ENCODE measurements around the gene NLGN2.

The NLGN2 gene

GRCh38 chr17:7396147-7396546 lies 11.5 kb upstream of the NLGN2 start:
- H3K27me3 ChIP-seq (ENCODE audit: insufficient read depth, poor library complexity, severe bottlenecking), result no peaks in the 10 kb centered on the region
- H3K9me3 ChIP-seq (ENCODE audit: severe bottlenecking), result no peaks in the 10 kb centered on the region
- ATAC-seq (ENCODE audit: low read depth) (no peak), DNase-seq (ENCODE audit: low spot score) (no peak)
- H3K4me1 ChIP-seq (ENCODE audit: insufficient read depth, poor library complexity, severe bottlenecking), result peaks cover 7% of the 10 kb centered on the region
- no peak overlapping the region for H3K4me3 ChIP-seq (ENCODE audit: severe bottlenecking)
- peaks cover 21% of the 10 kb centered on the region for H3K36me3 ChIP-seq (ENCODE audit: low read depth)
- H3K27ac ChIP-seq (ENCODE audit: poor library complexity, severe bottlenecking), result no peak overlapping the region
- no peak for TF ChIP-seq CTCF (IDR thresholded peaks at IDR 0.05; ENCODE audit: poor library complexity, severe bottlenecking)

GRCh38 chr17:7398612-7399011 lies 9.0 kb upstream of the NLGN2 start:
- no peak for TF ChIP-seq CTCF (IDR thresholded peaks at IDR 0.05; ENCODE audit: poor library complexity, severe bottlenecking)
- Histone ChIP-seq H3K4me1 (ENCODE audit: insufficient read depth, poor library complexity, severe bottlenecking) (peaks cover 7% of the 10 kb centered on the region), H3K27ac (ENCODE audit: poor library complexity, severe bottlenecking) (no peak overlapping the region), H3K36me3 (ENCODE audit: low read depth) (peaks cover 17% of the 10 kb centered on the region), H3K4me3 (ENCODE audit: severe bottlenecking) (no peak overlapping the region), H3K9me3 (ENCODE audit: severe bottlenecking) (no peaks in the 10 kb centered on the region), H3K27me3 (ENCODE audit: insufficient read depth, poor library complexity, severe bottlenecking) (no peaks in the 10 kb centered on the region)
- ATAC-seq (ENCODE audit: low read depth), result no peak
- DNase-seq (ENCODE audit: low spot score), result no peak

- TF ChIP-seq CTCF (IDR thresholded peaks at IDR 0.05; ENCODE audit: poor library complexity, severe bottlenecking), result no peak
- H3K4me3 ChIP-seq (ENCODE audit: severe bottlenecking), result peak overlapping the region; percentile 54
- no peaks in the 10 kb centered on the region for H3K9me3 ChIP-seq (ENCODE audit: severe bottlenecking)
- H3K27me3 ChIP-seq (ENCODE audit: insufficient read depth, poor library complexity, severe bottlenecking), result no peaks in the 10 kb centered on the region
- ATAC-seq (ENCODE audit: low read depth) (0 out of 3 replicates have a peak, but pooled peaks have one; percentile 1), DNase-seq (ENCODE audit: low spot score) (no peak)
- H3K27ac ChIP-seq (ENCODE audit: poor library complexity, severe bottlenecking), result peak overlapping the region; percentile 58
- peaks cover 17% of the 10 kb centered on the region for H3K36me3 ChIP-seq (ENCODE audit: low read depth)
- peaks cover 7% of the 10 kb centered on the region for H3K4me1 ChIP-seq (ENCODE audit: insufficient read depth, poor library complexity, severe bottlenecking)
These were observed 4.5 kb upstream of the NLGN2 start for GRCh38 chr17:7403043-7403726.

GRCh38 chr17:7403727-7403976 lies 4.0 kb upstream of the NLGN2 start:
- no peaks in the 10 kb centered on the region for H3K9me3 ChIP-seq (ENCODE audit: severe bottlenecking)
- H3K27me3 ChIP-seq (ENCODE audit: insufficient read depth, poor library complexity, severe bottlenecking), result no peaks in the 10 kb centered on the region
- H3K4me3 ChIP-seq (ENCODE audit: severe bottlenecking), result peak overlapping the region; percentile 54
- DNase-seq (ENCODE audit: low spot score) (no peak), ATAC-seq (ENCODE audit: low read depth) (peak; percentile 43)
- peaks cover 7% of the 10 kb centered on the region for H3K4me1 ChIP-seq (ENCODE audit: insufficient read depth, poor library complexity, severe bottlenecking)
- H3K27ac ChIP-seq (ENCODE audit: poor library complexity, severe bottlenecking), result peak overlapping the region; percentile 58
- TF ChIP-seq CTCF (IDR thresholded peaks at IDR 0.05; ENCODE audit: poor library complexity, severe bottlenecking), result no peak
- peaks cover 17% of the 10 kb centered on the region for H3K36me3 ChIP-seq (ENCODE audit: low read depth)

- Histone ChIP-seq H3K4me1 (ENCODE audit: insufficient read depth, poor library complexity, severe bottlenecking) (peaks cover 7% of the 10 kb centered on the region), H3K4me3 (ENCODE audit: severe bottlenecking) (peak within 1 kb of the TSS; percentile 54), H3K9me3 (ENCODE audit: severe bottlenecking) (no peaks in the 10 kb centered on the region), H3K36me3 (ENCODE audit: low read depth) (peaks cover 17% of the 10 kb centered on the region), H3K27me3 (ENCODE audit: insufficient read depth, poor library complexity, severe bottlenecking) (no peaks in the 10 kb centered on the region), H3K27ac (ENCODE audit: poor library complexity, severe bottlenecking) (peak within 1 kb of the TSS; percentile 58)
- ATAC-seq (ENCODE audit: low read depth), result peak; percentile 94
- peak; percentile 99 for DNase-seq (ENCODE audit: low spot score)
- TF ChIP-seq CTCF (IDR thresholded peaks at IDR 0.05; ENCODE audit: poor library complexity, severe bottlenecking), result no peak
These were observed 3.5 kb upstream of the NLGN2 start, which contains the start of gene TMEM256 for GRCh38 chr17:7403977-7404736. Gene TMEM256, minus strand, starts transcription at chr17:7404097. Its CDS starts 13 bp downstream, at chr17:7404084.
